H1 (cell line): ENCODE results near the gene RPA3. TPM values are rescaled to one million over a fixed set of nuclear protein-coding genes. Genes with fewer than 3 reads are reported as not detected.

Experiments used
- CTCF ChIA-PET: fragments of 300-600 bp; sonication (Branson Sonifier 250); formaldehyde crosslinking; loops from one replicate; lab custom pipeline; 2021; ENCODE audit not compliant: partially characterized antibody; lab: Charles Lee
- POLR2A ChIA-PET: fragments of 300-600 bp; sonication (Branson Sonifier 250); formaldehyde crosslinking; loops from one replicate; lab custom pipeline; 2021; ENCODE audit warnings: inconsistent platforms; ENCODE audit not compliant: partially characterized antibody; lab: Charles Lee
- DNase-seq, 2 experiments: peaks; one replicate each; pipeline versions ENCODE4 v3.0.0 to v3.0.0-alpha.2; 2010 to 2022; ENCODE audit warnings: low spot score in 2 of 2, low read depth in 1 of 2, mixed read lengths in 1 of 2
- FAIRE-seq: peaks from 2 replicates; lab custom pipeline; 2011; peaks lifted over from hg19 to GRCh38; lab: Jason Lieb, UNC
- H2AFZ ChIP-seq: 2 replicates; pipeline ENCODE4 v1.8.1; 2012; ENCODE audit warnings: low read length, inconsistent platforms
- H2AK5ac ChIP-seq: 2 replicates; pipeline ENCODE4 v1.6.1; 2013; ENCODE audit warnings: low read depth, low read length
- H2BK120ac ChIP-seq: replicated peaks from 2 replicates; pipeline ENCODE3; 2013; ENCODE audit warnings: low read depth, low read length, inconsistent platforms
- H2BK12ac ChIP-seq: 2 replicates; pipeline ENCODE4 v1.6.1; 2013; ENCODE audit warnings: low read depth, low read length
- H2BK15ac ChIP-seq: 2 replicates; pipeline ENCODE4 v1.6.1; 2013; ENCODE audit warnings: low read length
- H2BK20ac ChIP-seq: 2 replicates; pipeline ENCODE4 v1.6.1; 2013; ENCODE audit warnings: low read length
- H2BK5ac ChIP-seq: 2 replicates; pipeline ENCODE4 v1.6.1; 2013; ENCODE audit warnings: low read depth, low read length
- H3K14ac ChIP-seq: 2 replicates; pipeline ENCODE4 v1.6.1; 2013; ENCODE audit warnings: inconsistent platforms; ENCODE audit not compliant: insufficient read length
- H3K18ac ChIP-seq: 2 replicates; pipeline ENCODE4 v1.6.1; 2013; ENCODE audit warnings: low read length; ENCODE audit errors: extremely low read depth
- H3K23ac ChIP-seq: 2 replicates; pipeline ENCODE4 v1.6.1; 2013; ENCODE audit warnings: inconsistent platforms; ENCODE audit not compliant: insufficient read length
- H3K23me2 ChIP-seq: 2 replicates; pipeline ENCODE4 v1.6.1; 2013; ENCODE audit warnings: low read depth, low read length
- H3K27ac ChIP-seq: 2 replicates; pipeline ENCODE4 v1.6.1; 2011; ENCODE audit warnings: low read depth, low read length, inconsistent platforms
- H3K27me3 ChIP-seq, 4 experiments: replicated peaks in 1 of 4; 1 replicate in 1 of 4; 2 replicates in 3 of 4; pipeline versions ENCODE4 v1.6.1 to v1.8.1; 2011 to 2013; ENCODE audit warnings: low read length in 3 of 4, mild to moderate bottlenecking in 3 of 4, inconsistent platforms in 2 of 4, mixed read lengths in 2 of 4, moderate library complexity in 1 of 4; ENCODE audit not compliant: control insufficient read depth in 3 of 4, insufficient read depth in 3 of 4; ENCODE audit errors: extremely low read depth in 1 of 4
- H3K36me3 ChIP-seq, 4 experiments: 2 replicates each; pipeline versions ENCODE4 v1.6.1 to v1.8.1; 2011 to 2013; ENCODE audit warnings: mild to moderate bottlenecking in 4 of 4, low read length in 3 of 4, moderate library complexity in 2 of 4, control low read depth in 1 of 4, inconsistent platforms in 1 of 4; ENCODE audit not compliant: insufficient read depth in 4 of 4, control insufficient read depth in 2 of 4
- H3K4ac ChIP-seq: replicated peaks from 2 replicates; pipeline ENCODE3; 2013; ENCODE audit warnings: low read length, low read depth, mixed read lengths, inconsistent platforms; ENCODE audit not compliant: insufficient read length
- H3K4me1 ChIP-seq, 4 experiments: replicated peaks in 1 of 4; 1 replicate in 1 of 4; 2 replicates in 3 of 4; pipeline versions ENCODE4 v1.6.1 to v1.8.1; 2011 to 2013; ENCODE audit warnings: low read length in 3 of 4, inconsistent platforms in 2 of 4, mixed read lengths in 1 of 4; ENCODE audit not compliant: insufficient read depth in 4 of 4, control insufficient read depth in 3 of 4
- H3K4me2 ChIP-seq, 2 experiments: 2 replicates each; pipeline versions ENCODE4 v1.6.1 to v1.8.1; 2011 to 2013; ENCODE audit warnings: low read depth in 2 of 2, low read length in 2 of 2, control low read depth in 1 of 2, inconsistent platforms in 1 of 2, mild to moderate bottlenecking in 1 of 2; ENCODE audit not compliant: insufficient read depth in 1 of 2
- H3K4me3 ChIP-seq, 4 experiments: fragments of 200-600, 300-600 bp in 1 of 4; sonication (generic), shearing (Covaris generic), sonication (Bioruptor Twin) in 1 of 4; 2 replicates each; pipeline versions ENCODE4 v1.5.1 to v1.8.1; 2011 to 2016; ENCODE audit warnings: low read length in 4 of 4, low read depth in 3 of 4, control low read depth in 2 of 4, inconsistent platforms in 2 of 4, mild to moderate bottlenecking in 2 of 4, mixed read lengths in 1 of 4, moderate library complexity in 1 of 4; ENCODE audit not compliant: insufficient read depth in 2 of 4; ENCODE audit errors: extremely low read depth in 1 of 4
- H3K56ac ChIP-seq: replicated peaks from 2 replicates; pipeline ENCODE3; 2013; ENCODE audit warnings: low read depth, mild to moderate bottlenecking, mixed read lengths, low read length, inconsistent platforms; ENCODE audit not compliant: insufficient read length
- H3K79me1 ChIP-seq: 2 replicates; pipeline ENCODE4 v1.6.1; 2013; ENCODE audit warnings: low read depth, low read length, control low read depth
- H3K79me2 ChIP-seq, 2 experiments: 2 replicates each; pipeline versions ENCODE4 v1.6.1 to v1.8.1; 2012 to 2013; ENCODE audit warnings: low read length in 2 of 2, mild to moderate bottlenecking in 2 of 2, inconsistent platforms in 1 of 2; ENCODE audit not compliant: insufficient read depth in 2 of 2, control insufficient read depth in 1 of 2
- H3K9ac ChIP-seq, 4 experiments: replicated peaks in 1 of 4; 1 replicate in 1 of 4; 2 replicates in 3 of 4; pipeline versions ENCODE4 v1.6.1 to v1.8.1; 2011 to 2013; ENCODE audit warnings: low read depth in 3 of 4, low read length in 3 of 4, control low read depth in 2 of 4, mild to moderate bottlenecking in 2 of 4, moderate library complexity in 2 of 4, inconsistent platforms in 1 of 4; ENCODE audit errors: extremely low read depth in 1 of 4
- H3K9me3 ChIP-seq, 2 experiments: 2 replicates each; pipeline versions ENCODE4 v1.6.1 to v1.8.1; 2012 to 2013; ENCODE audit warnings: mild to moderate bottlenecking in 2 of 2, moderate library complexity in 2 of 2, control low read depth in 1 of 2, inconsistent platforms in 1 of 2, low read depth in 1 of 2, low read length in 1 of 2, mixed read lengths in 1 of 2; ENCODE audit not compliant: insufficient read depth in 2 of 2
- H4K20me1 ChIP-seq, 2 experiments: replicated peaks in 1 of 2; 2 replicates each; pipeline versions ENCODE3 to v1.8.1; 2011 to 2013; ENCODE audit warnings: inconsistent platforms in 2 of 2, low read length in 2 of 2, mild to moderate bottlenecking in 1 of 2; ENCODE audit not compliant: insufficient read depth in 2 of 2, control insufficient read depth in 1 of 2
- H4K5ac ChIP-seq: 2 replicates; pipeline ENCODE4 v1.6.1; 2013; ENCODE audit warnings: low read length, low read depth, mixed read lengths, inconsistent platforms; ENCODE audit not compliant: insufficient read length
- H4K8ac ChIP-seq: 2 replicates; pipeline ENCODE4 v1.8.0; 2013; ENCODE audit warnings: mild to moderate bottlenecking, moderate library complexity, low read length, inconsistent platforms; ENCODE audit not compliant: insufficient read depth; ENCODE audit errors: extremely low read depth
- H4K91ac ChIP-seq: replicated peaks from 2 replicates; pipeline ENCODE3; 2013; ENCODE audit warnings: low read length, mixed read lengths, inconsistent platforms; ENCODE audit not compliant: insufficient read length
- CBX5 ChIP-seq: fragments of 300-800, 300-1000 bp; sonication (generic); IDR thresholded peaks from 2 replicates; pipeline ENCODE4 v1.7.1; 2016; ENCODE audit warnings: antibody characterized with exemption, low read length, low read depth
- CTCF ChIP-seq, 3 experiments: IDR thresholded peaks; 1 replicate in 2 of 3; 2 replicates in 1 of 3; pipeline versions ENCODE4 v1.5.1 to v1.6.1; 2011; ENCODE audit warnings: low read length in 3 of 3, mild to moderate bottlenecking in 3 of 3, inconsistent platforms in 2 of 3, low read depth in 1 of 3, moderate library complexity in 1 of 3; ENCODE audit not compliant: insufficient read depth in 1 of 3; ENCODE audit errors: control extremely low read depth in 1 of 3
- HDAC6 ChIP-seq: IDR thresholded peaks from one replicate; pipeline ENCODE4 v1.7.1; 2012; ENCODE audit warnings: low read depth, mild to moderate bottlenecking, inconsistent platforms, low read length, moderate library complexity
- JUND ChIP-seq: IDR thresholded peaks from 2 replicates; pipeline ENCODE4 v1.6.1; 2011; ENCODE audit warnings: mild to moderate bottlenecking, improper control_type of control experiment, low read length
- KDM1A ChIP-seq: fragments of 200-600, 300-600 bp; sonication (generic); IDR thresholded peaks from 2 replicates; pipeline ENCODE4 v1.7.1; 2016; ENCODE audit warnings: mild to moderate bottlenecking, low read length, borderline replicate concordance
- MAX ChIP-seq: IDR thresholded peaks from 2 replicates; pipeline ENCODE4 v1.6.1; 2012; ENCODE audit warnings: inconsistent platforms
- PHF8 ChIP-seq: fragments of 200-600 bp; sonication (generic); conservative IDR thresholded peaks from 2 replicates; pipeline ENCODE4 v1.7.1; 2012; ENCODE audit warnings: low read depth, mild to moderate bottlenecking, inconsistent platforms, low read length, moderate library complexity
- POLR2A ChIP-seq, 2 experiments: IDR thresholded peaks; 1 replicate in 1 of 2; 2 replicates in 1 of 2; pipeline ENCODE4 v1.6.1; 2011; ENCODE audit warnings: low read depth in 2 of 2, low read length in 2 of 2, mild to moderate bottlenecking in 2 of 2; ENCODE audit errors: control extremely low read depth in 1 of 2
- SIX5 ChIP-seq: IDR thresholded peaks from 2 replicates; pipeline ENCODE4 v1.6.1; 2011; ENCODE audit warnings: mild to moderate bottlenecking, low read depth, low read length
- SP4 ChIP-seq: IDR thresholded peaks from 2 replicates; pipeline ENCODE4 v1.6.1; 2012; ENCODE audit warnings: low read length, inconsistent platforms
- TEAD4 ChIP-seq: IDR thresholded peaks from 2 replicates; pipeline ENCODE4 v1.6.1; 2012; ENCODE audit warnings: low read depth, low read length, inconsistent platforms, mixed read lengths
- YY1 ChIP-seq: IDR thresholded peaks from 2 replicates; pipeline ENCODE4 v1.6.1; 2011; ENCODE audit warnings: low read depth, mild to moderate bottlenecking, low read length
- WGBS, 2 experiments: shearing (Covaris generic) in 1 of 2; methylation state at CpG; one replicate each; pipeline versions ENCODE4 v1.1.6 to v1.1.7; 2013 to 2015; ENCODE audit warnings: low lambda C conversion rate in 2 of 2, mixed read lengths in 2 of 2, inconsistent platforms in 1 of 2, low coverage in 1 of 2, missing lambda C conversion rate in 1 of 2; ENCODE audit not compliant: insufficient replicate concordance in 2 of 2, insufficient coverage in 1 of 2, insufficient read length in 1 of 2; ENCODE audit errors: extremely low coverage in 1 of 2, missing lambda C conversion rate in 1 of 2; 5-methylcytosine and 5-hydroxymethylcytosine counted together
- polyA plus RNA-seq, 7 experiments: library from polyadenylated mRNA; depleted of rRNA in 3 of 7; stranded (reverse) in 5 of 7; unstranded in 2 of 7; fragments of >200 nt in 5 of 7; fragments of 200-250 nt in 2 of 7; gene quantifications; 1 replicate in 5 of 7; 2 replicates in 1 of 7; 4 replicates in 1 of 7; pipeline versions ENCODE4 v1.2.1 to v1.2.3, GENCODE V29; 2011 to 2013; ENCODE audit warnings: missing spikeins in 2 of 7, mixed read lengths in 2 of 7
- total RNA-seq: library from RNA; stranded (reverse); fragmentation: NEBNext Ultra II Directional; extraction: Animal tissue kit (Norgen Biotek cat#: 25700); gene quantifications from 2 replicates; pipeline ENCODE4 v1.2.1, GENCODE V29; 2021

Gene RPA3
- total and polyA plus RNA-seq, 2 of the 8 experiments (the other 6 are each of a cell fraction or from before 2014, with no cell fraction given): 60.2 to 105 TPM

GRCh38 chr7:7696458-7697119, 21.8 kb downstream of the RPA3 start:
- H4K8ac ChIP-seq: no peak overlapping the region
- H3K27me3 ChIP-seq: no peaks in the 10 kb centered on the region
- H3K4ac ChIP-seq: no peak overlapping the region
- H2AK5ac ChIP-seq: no peak overlapping the region
- 87% methylated on average over 3 of the region's 3 CpGs; no CpG with 5 or more reads in 1 of the 2 experiments for WGBS, 2 experiments
- H3K23ac ChIP-seq: no peak overlapping the region
- H4K20me1 ChIP-seq: no peaks in the 10 kb centered on the region
- H2BK5ac ChIP-seq: no peak overlapping the region
- H3K79me1 ChIP-seq: no peaks in the 10 kb centered on the region
- H2AFZ ChIP-seq: no peak overlapping the region
- no peaks in the 10 kb centered on the region for H3K9me3 ChIP-seq
- no peak overlapping the region for H3K9ac ChIP-seq
- H3K4me1 ChIP-seq: no peaks in the 10 kb centered on the region
- H3K27ac ChIP-seq: no peak overlapping the region
- H3K56ac ChIP-seq: no peak overlapping the region
- ChIA-PET POLR2A (no interaction called here), CTCF (interaction anchor here (2.0 kb wide), 1 partner anchor 15 kb away, joined by 6 read pairs; no protein-coding TSS in a partner anchor)
- no peak overlapping the region for H3K4me2 ChIP-seq
- H4K91ac ChIP-seq: no peak overlapping the region
- no peak overlapping the region for H2BK20ac ChIP-seq
- H3K18ac ChIP-seq: no peak overlapping the region
- no peaks in the 10 kb centered on the region for H3K79me2 ChIP-seq
- no peak overlapping the region for H4K5ac ChIP-seq
- no peak overlapping the region for H3K14ac ChIP-seq
- no peak overlapping the region for H2BK120ac ChIP-seq
- no peak overlapping the region for H3K4me3 ChIP-seq
- DNase-seq (no peak), FAIRE-seq (no peak)
- H3K23me2 ChIP-seq: no peaks in the 10 kb centered on the region
- H2BK12ac ChIP-seq: no peak overlapping the region
- H3K36me3 ChIP-seq: no peaks in the 10 kb centered on the region
- H2BK15ac ChIP-seq: no peak overlapping the region
- no peak for TF ChIP-seq POLR2A (IDR thresholded peaks at IDR 0.05; ENCODE audit: control extremely low read depth in 1 of 2, low read depth in 2 of 2, low read length in 2 of 2)
- TF ChIP-seq SIX5: no peak
- TF ChIP-seq HDAC6: no peak
- TF ChIP-seq JUND: no peak
- no peak for TF ChIP-seq SP4
- TF ChIP-seq CTCF (IDR thresholded peaks at IDR 0.05; ENCODE audit: control extremely low read depth in 1 of 3, insufficient read depth in 1 of 3, low read depth in 1 of 3, low read length in 3 of 3): no peak
- no peak for TF ChIP-seq KDM1A
- TF ChIP-seq PHF8: no peak
- no peak for TF ChIP-seq TEAD4
- TF ChIP-seq CBX5: no peak
- no peak for TF ChIP-seq MAX
- no peak for TF ChIP-seq YY1
